Neural cell (in vitro differentiated cells): ENCODE measurements around the gene JMJD1C.
"Not testable (repeated sequence)": the region's sequence is repeated elsewhere in the genome, so short reads cannot be mapped to it uniquely, and the experiment has no call there.

Source experiments
- EZH2 ChIP-seq: fragments of 200-600, 300-800 bp; shearing (Covaris generic), sonication (generic); IDR thresholded peaks from 2 replicates; pipeline ENCODE4 v1.6.1; 2014; ENCODE audit warnings: antibody characterized with exemption, low read length, borderline replicate concordance, mild to moderate bottlenecking; ENCODE audit not compliant: insufficient read depth, poor library complexity, severe bottlenecking
- TF ChIP-seq, protein P1 (sequence below): fragments of 450-650 bp; IDR thresholded peaks from 2 replicates; pipeline ENCODE4 v1.5.1; 2014; ENCODE audit warnings: antibody characterized with exemption, mild to moderate bottlenecking, moderate library complexity; ENCODE audit not compliant: poor library complexity, severe bottlenecking

DNA sequence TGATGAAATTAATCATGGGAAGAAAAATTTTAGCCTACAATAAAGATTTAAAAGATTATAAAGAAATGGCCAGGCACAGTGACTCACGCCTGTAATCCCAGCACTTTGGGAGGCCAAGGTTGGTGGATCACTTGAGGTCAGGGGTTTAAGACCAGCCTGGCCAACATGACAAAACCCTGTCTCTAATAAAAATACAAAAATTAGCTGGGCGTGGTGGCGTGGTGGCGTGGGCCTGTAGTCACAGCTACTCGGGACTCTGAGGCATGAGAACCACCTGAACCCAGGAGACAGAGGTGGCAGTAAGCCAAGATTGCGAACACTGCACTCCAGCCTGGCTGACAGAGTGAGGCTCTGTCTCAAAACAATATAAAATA, 26.5 kb upstream of the JMJD1C start:
- not testable (repeated sequence) for TF ChIP-seq EZH2
- TF ChIP-seq, protein P1, sequence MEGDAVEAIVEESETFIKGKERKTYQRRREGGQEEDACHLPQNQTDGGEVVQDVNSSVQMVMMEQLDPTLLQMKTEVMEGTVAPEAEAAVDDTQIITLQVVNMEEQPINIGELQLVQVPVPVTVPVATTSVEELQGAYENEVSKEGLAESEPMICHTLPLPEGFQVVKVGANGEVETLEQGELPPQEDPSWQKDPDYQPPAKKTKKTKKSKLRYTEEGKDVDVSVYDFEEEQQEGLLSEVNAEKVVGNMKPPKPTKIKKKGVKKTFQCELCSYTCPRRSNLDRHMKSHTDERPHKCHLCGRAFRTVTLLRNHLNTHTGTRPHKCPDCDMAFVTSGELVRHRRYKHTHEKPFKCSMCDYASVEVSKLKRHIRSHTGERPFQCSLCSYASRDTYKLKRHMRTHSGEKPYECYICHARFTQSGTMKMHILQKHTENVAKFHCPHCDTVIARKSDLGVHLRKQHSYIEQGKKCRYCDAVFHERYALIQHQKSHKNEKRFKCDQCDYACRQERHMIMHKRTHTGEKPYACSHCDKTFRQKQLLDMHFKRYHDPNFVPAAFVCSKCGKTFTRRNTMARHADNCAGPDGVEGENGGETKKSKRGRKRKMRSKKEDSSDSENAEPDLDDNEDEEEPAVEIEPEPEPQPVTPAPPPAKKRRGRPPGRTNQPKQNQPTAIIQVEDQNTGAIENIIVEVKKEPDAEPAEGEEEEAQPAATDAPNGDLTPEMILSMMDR: not testable (repeated sequence)
